ENCODE data around the gene S100P. TPM values are rescaled to one million over a fixed set of nuclear protein-coding genes. Genes with fewer than 3 reads are reported as not detected.
"Not testable (repeated sequence)": the region's sequence is repeated elsewhere in the genome, so short reads cannot be mapped to it uniquely, and the experiment has no call there.

S100P gene
- under 0.01 and 0.22 TPM in 2 replicates for total RNA-seq (2012; rRNA removed)

DNA sequence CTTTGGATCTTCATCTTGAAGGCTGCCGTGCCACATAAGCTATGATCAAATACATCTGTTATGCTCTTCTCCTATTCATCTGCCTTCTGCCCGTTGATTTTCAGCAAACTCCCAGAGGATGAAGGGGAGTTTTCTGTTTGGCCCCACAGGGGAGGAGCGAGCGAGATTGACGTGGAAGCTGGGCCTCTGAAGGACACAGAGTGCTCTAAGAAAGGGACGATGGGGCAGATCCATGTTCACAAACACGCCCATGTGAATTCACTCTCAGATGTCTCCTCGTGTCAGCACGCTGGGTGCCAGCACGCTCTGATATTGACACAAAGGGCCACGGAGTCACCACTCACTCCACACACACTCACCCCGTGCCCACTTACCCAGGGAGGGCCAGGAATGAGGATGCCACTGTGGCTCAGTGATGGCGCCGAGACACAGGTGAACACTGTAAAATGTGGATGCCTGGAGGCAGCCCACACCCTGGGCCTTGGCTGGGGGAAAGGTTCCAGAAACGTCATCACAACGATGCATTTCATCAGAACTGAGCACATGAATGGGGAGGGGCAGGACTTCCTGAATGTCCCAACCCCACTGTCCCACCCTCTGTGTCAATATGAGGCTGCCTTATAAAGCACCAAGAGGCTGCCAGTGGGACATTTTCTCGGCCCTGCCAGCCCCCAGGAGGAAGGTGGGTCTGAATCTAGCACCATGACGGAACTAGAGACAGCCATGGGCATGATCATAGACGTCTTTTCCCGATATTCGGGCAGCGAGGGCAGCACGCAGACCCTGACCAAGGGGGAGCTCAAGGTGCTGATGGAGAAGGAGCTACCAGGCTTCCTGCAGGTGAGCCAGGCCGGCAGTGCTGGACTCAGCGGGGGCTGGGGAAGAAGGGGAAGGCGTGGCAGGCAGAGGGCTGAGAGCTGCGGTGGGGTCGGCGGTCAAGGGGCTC is at the start of gene S100P:
TSS of gene S100P (plus strand) at position 648 of the 946 bp plus-strand sequence. CDS start at position 703, 55 bp downstream.
- no peaks in the 10 kb centered on the region for H3K36me3 ChIP-seq (ENCODE audit: insufficient read depth, low read length)
- H3K4me2 ChIP-seq (ENCODE audit: low read length), result no peak within 1 kb of the TSS
- H3K4me3 ChIP-seq (ENCODE audit: low read length), result no peak within 1 kb of the TSS
- no peaks in the 10 kb centered on the region for H3K27me3 ChIP-seq (ENCODE audit: control insufficient read depth, insufficient read depth, low read length)
- no peak within 1 kb of the TSS for H3K9ac ChIP-seq (ENCODE audit: low read depth, low read length)
- H3K9me3 ChIP-seq (replicated peaks; ENCODE audit: low read length), result no peaks in the 10 kb centered on the region
- peaks cover 15% of the 10 kb centered on the region for H3K4me1 ChIP-seq (ENCODE audit: control insufficient read depth, insufficient read depth, low read length)

DNA sequence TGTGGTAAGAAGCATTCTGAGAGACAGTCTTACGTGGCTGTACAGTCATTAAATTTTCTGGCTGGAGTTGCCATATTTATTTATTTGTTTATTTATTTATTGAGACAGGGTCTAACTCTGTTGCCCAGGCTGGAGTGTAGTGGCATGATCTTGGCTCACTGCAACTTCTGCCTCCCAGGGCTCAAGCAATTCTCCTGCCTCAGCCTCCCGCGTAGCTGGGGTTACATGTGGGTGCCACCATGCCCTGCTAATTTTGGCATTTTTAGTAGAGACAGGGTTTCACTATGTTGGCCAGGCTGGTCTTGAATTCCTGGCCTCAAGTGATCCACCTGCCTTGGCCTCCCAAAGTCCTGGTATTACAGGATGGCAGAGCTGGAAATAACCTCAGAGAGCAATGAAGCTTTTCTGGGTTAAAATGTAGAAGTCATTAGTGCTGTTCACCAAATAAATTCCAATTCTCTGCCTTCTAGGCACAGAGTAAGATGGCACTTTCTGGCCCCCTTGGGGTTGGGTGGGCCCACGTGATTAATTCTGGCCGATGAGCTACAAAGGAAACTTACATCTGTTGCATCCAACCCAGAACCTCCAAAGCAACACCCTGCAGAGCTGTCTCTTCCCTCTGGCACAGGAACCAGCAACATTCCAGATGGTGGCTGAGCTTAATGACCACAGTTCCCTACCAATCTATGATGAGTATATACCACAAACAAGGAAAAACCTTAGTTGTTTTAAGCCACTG is 48.7 kb upstream of the S100P start:
- no peak overlapping the region for H3K9ac ChIP-seq (ENCODE audit: low read depth, low read length)
- peaks cover 13% of the 10 kb centered on the region for H3K4me1 ChIP-seq (ENCODE audit: control insufficient read depth, insufficient read depth, low read length)
- peaks cover 19% of the 10 kb centered on the region for H3K36me3 ChIP-seq (ENCODE audit: insufficient read depth, low read length)
- H3K27me3 ChIP-seq (ENCODE audit: control insufficient read depth, insufficient read depth, low read length), result no peaks in the 10 kb centered on the region
- no peak overlapping the region for H3K4me2 ChIP-seq (ENCODE audit: low read length)
- H3K4me3 ChIP-seq (ENCODE audit: low read length), result no peak overlapping the region
- H3K9me3 ChIP-seq (replicated peaks; ENCODE audit: low read length), result no peaks in the 10 kb centered on the region

DNA sequence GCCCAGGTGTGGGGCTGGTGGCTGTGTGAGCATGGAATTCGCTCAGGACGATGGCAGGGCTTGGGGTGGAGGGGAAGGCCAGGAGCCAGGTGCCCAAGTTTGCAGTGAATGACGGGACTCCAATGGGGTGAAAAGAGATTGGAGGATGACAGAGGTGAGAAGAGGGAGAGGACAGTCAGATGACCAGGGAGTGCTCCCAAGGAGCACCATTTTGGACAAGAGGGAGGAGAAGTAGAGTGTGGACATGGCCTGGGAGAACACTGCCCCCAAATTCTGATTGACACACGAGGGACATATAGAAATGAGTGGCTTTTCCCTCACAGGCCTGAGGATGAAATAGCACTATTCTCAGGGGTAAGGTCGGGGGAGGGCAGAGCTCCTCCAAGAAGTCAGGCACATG is 46.5 kb upstream of the S100P start:
- no peak overlapping the region for H3K4me3 ChIP-seq (ENCODE audit: low read length)
- no peaks in the 10 kb centered on the region for H3K9me3 ChIP-seq (replicated peaks; ENCODE audit: low read length)
- H3K27me3 ChIP-seq (ENCODE audit: control insufficient read depth, insufficient read depth, low read length), result no peaks in the 10 kb centered on the region
- peaks cover 9% of the 10 kb centered on the region for H3K4me1 ChIP-seq (ENCODE audit: control insufficient read depth, insufficient read depth, low read length)
- H3K36me3 ChIP-seq (ENCODE audit: insufficient read depth, low read length), result peaks cover 15% of the 10 kb centered on the region
- H3K9ac ChIP-seq (ENCODE audit: low read depth, low read length), result no peak overlapping the region
- H3K4me2 ChIP-seq (ENCODE audit: low read length), result no peak overlapping the region

DNA sequence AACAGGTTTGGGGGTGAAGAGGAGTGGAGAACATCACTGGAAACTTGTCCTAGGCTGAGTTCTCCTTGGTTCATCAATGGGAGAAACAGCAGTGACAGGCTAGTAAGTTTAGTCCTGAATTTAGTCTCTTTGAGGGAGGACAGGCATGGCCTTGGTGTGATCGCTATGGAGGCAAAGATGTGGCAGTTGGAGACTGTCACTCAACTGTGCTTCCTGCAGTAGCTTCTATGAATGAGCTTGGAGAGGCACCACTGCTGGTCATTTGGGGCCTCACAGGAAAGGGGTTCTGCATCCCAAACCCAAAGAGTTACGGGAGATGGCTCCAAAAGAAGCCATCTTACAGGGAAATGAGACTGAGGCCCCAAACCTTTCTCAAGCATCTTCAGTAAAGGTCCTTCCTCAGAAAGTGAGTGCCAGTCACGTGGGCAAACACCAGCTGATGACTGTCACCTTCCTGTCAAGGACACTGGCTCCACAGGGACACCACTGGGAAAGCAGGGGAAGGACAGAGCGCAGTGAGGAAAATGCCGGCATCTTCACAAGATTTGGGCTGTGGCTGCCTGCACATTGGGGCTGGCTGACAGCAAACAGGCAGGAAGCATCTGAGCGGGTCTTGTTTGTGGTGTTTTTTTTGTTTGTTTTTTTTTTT is 46.0 kb upstream of the S100P start:
- Histone ChIP-seq H3K4me1 (ENCODE audit: control insufficient read depth, insufficient read depth, low read length) (peaks cover 4% of the 10 kb centered on the region), H3K36me3 (ENCODE audit: insufficient read depth, low read length) (peaks cover 11% of the 10 kb centered on the region), H3K9ac (ENCODE audit: low read depth, low read length) (no peak overlapping the region), H3K9me3 (replicated peaks; ENCODE audit: low read length) (no peaks in the 10 kb centered on the region), H3K4me3 (ENCODE audit: low read length) (no peak overlapping the region), H3K27me3 (ENCODE audit: control insufficient read depth, insufficient read depth, low read length) (no peaks in the 10 kb centered on the region), H3K4me2 (ENCODE audit: low read length) (no peak overlapping the region)

- Histone ChIP-seq H3K27me3 (ENCODE audit: control insufficient read depth, insufficient read depth, low read length) (no peaks in the 10 kb centered on the region), H3K4me2 (ENCODE audit: low read length) (no peak overlapping the region), H3K9me3 (replicated peaks; ENCODE audit: low read length) (no peaks in the 10 kb centered on the region), H3K9ac (ENCODE audit: low read depth, low read length) (no peak overlapping the region), H3K4me1 (ENCODE audit: control insufficient read depth, insufficient read depth, low read length) (no peaks in the 10 kb centered on the region), H3K36me3 (ENCODE audit: insufficient read depth, low read length) (no peaks in the 10 kb centered on the region), H3K4me3 (ENCODE audit: low read length) (no peak overlapping the region)
These were observed 44.5 kb upstream of the S100P start for GRCh38 chr4:6649216-6649615.

GRCh38 chr4:6654211-6654610 is 39.5 kb upstream of the S100P start:
- H3K4me2 ChIP-seq (ENCODE audit: low read length); H3K4me1 ChIP-seq (ENCODE audit: control insufficient read depth, insufficient read depth, low read length); H3K36me3 ChIP-seq (ENCODE audit: insufficient read depth, low read length); H3K27me3 ChIP-seq (ENCODE audit: control insufficient read depth, insufficient read depth, low read length); H3K9me3 ChIP-seq (replicated peaks; ENCODE audit: low read length); H3K9ac ChIP-seq (ENCODE audit: low read depth, low read length); H3K4me3 ChIP-seq (ENCODE audit: low read length): not testable (repeated sequence)

DNA sequence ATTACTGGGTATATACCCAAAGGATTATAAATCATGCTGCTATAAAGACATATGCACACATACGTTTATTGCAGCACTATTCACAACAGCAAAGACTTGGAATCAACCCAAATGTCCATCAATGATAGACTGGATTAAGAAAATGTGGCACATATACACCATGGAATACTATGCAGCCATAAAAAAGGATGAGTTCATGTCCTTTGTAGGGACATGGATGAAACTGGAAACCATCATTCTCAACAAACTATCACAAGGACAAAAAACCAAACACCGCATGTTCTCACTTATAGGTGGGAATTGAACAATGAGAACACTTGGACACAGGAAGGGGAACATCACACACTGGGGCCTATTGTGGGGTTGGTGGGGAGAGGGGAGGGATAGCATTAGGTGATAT is 38.4 kb upstream of the S100P start:
- not testable (repeated sequence) for H3K9me3 ChIP-seq (replicated peaks; ENCODE audit: low read length); H3K4me1 ChIP-seq (ENCODE audit: control insufficient read depth, insufficient read depth, low read length); H3K4me2 ChIP-seq (ENCODE audit: low read length); H3K27me3 ChIP-seq (ENCODE audit: control insufficient read depth, insufficient read depth, low read length); H3K36me3 ChIP-seq (ENCODE audit: insufficient read depth, low read length); H3K9ac ChIP-seq (ENCODE audit: low read depth, low read length); H3K4me3 ChIP-seq (ENCODE audit: low read length)

- Histone ChIP-seq H3K4me1 (ENCODE audit: control insufficient read depth, insufficient read depth, low read length) (peaks cover 8% of the 10 kb centered on the region), H3K36me3 (ENCODE audit: insufficient read depth, low read length) (no peaks in the 10 kb centered on the region), H3K27me3 (ENCODE audit: control insufficient read depth, insufficient read depth, low read length) (no peaks in the 10 kb centered on the region), H3K4me3 (ENCODE audit: low read length) (no peak overlapping the region), H3K9me3 (replicated peaks; ENCODE audit: low read length) (no peaks in the 10 kb centered on the region), H3K4me2 (ENCODE audit: low read length) (no peak overlapping the region), H3K9ac (ENCODE audit: low read depth, low read length) (no peak overlapping the region)
These were observed 37.8 kb upstream of the S100P start for GRCh38 chr4:6655924-6656323.

DNA sequence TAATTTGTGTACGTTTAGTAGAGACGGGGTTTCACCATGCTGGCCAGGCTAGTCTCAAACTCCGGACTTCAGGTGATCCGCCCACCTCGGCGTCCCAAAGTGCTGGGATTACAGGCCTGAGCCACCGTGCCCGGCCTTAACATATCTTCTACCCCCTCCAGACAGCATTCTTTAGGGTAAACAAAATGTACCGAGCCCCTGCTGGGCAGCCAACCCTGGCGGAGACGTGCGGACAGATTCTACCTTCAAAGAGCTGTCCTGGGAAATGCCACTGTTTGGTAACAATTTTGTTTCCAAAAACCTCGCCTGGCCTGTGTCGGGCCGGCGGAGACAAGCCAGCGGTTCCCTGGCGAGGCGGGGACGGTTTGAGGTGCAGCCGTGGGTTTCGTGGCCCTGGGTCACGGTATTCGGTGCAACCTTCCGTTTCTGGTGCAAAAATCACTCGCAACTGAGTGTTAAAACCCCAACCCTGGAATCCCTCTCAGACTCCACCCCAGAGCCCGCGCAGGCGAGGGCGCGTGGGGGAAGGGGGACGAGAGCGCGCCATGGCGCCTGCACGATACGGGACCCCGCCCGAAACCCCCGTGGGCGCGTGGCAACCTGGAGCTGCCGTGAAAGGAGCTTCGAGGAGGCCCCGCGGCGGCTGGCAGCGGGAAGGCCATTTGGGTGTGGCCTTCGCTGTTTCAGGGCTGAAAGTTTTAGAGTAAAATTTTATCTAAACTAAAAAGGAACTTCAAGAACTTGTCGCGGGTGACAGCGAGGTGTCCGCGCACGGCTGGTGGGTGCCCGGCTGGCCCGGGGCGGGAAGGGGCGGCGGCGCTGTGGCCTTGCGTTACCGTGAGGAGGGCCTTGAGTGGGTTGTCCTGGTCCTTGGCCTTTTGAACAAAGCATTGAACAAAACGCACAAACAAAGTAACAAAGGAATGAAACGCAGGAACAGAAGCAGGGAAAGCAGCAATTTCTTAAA is 36.2 kb upstream of the S100P start:
- Histone ChIP-seq H3K27me3 (ENCODE audit: control insufficient read depth, insufficient read depth, low read length) (no peaks in the 10 kb centered on the region), H3K4me1 (ENCODE audit: control insufficient read depth, insufficient read depth, low read length) (peaks cover 8% of the 10 kb centered on the region), H3K4me2 (ENCODE audit: low read length) (no peak overlapping the region), H3K9me3 (replicated peaks; ENCODE audit: low read length) (no peaks in the 10 kb centered on the region), H3K9ac (ENCODE audit: low read depth, low read length) (no peak overlapping the region), H3K36me3 (ENCODE audit: insufficient read depth, low read length) (no peaks in the 10 kb centered on the region), H3K4me3 (ENCODE audit: low read length) (no peak overlapping the region)

DNA sequence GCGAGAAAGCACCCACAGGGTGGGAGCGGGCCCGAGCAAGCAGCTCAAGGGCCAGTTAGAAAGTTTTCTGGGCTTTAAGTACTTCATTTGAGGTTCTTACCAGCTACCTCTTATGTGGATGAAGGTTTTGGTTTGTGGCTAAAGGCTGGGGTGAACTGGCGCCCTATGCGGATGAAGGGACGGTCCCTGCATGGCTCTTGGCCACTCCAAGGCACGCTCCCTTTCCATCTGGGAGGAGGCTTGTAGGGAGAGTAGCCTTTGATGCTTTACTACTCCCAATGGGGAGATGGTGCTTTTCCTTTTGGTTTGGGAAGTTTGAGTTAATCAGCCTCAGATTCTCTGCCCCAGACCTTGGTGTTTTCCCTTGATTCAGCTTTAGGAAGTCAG is 35.5 kb upstream of the S100P start:
- H3K27me3 ChIP-seq (ENCODE audit: control insufficient read depth, insufficient read depth, low read length), result peaks cover 7% of the 10 kb centered on the region
- no peak overlapping the region for H3K9ac ChIP-seq (ENCODE audit: low read depth, low read length)
- no peaks in the 10 kb centered on the region for H3K9me3 ChIP-seq (replicated peaks; ENCODE audit: low read length)
- H3K4me3 ChIP-seq (ENCODE audit: low read length), result peak overlapping the region; percentile 62
- no peaks in the 10 kb centered on the region for H3K36me3 ChIP-seq (ENCODE audit: insufficient read depth, low read length)
- H3K4me1 ChIP-seq (ENCODE audit: control insufficient read depth, insufficient read depth, low read length), result peaks cover 8% of the 10 kb centered on the region
- peak overlapping the region; percentile 80 for H3K4me2 ChIP-seq (ENCODE audit: low read length)
